Measurements from ENCODE around the gene PRRT4.

PRRT4 gene

GRCh38 chr7:128374041-128374440, 12.6 kb upstream of the PRRT4 start:
- TF ChIP-seq GATA1 (IDR thresholded peaks at IDR 0.05; ENCODE audit: low read depth, low read length) (no peak), POLR2A (IDR thresholded peaks at IDR 0.05; ENCODE audit: low read length) (no peak)
- no peak for DNase-seq

DNA sequence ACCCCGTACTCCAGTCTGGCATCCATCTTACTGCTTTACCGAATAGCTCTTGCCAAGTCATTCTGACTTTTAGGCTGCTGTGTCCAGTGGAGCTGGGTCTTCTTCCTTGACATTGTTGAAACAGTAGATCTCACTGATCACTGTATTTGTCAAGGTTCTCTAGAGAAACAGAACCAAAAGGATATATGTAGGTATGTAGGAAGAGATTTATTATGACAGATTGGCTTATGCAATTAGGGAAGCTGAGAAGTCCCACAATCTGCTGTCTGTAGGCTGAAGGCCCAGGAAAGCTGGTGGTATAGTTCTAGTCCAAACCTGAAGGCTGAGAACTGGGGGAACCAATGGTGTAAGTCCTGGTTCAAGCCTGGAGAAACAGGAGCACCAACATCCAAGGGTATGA, 12.1 kb upstream of the PRRT4 start:
- no peak for TF ChIP-seq GATA1 (IDR thresholded peaks at IDR 0.05; ENCODE audit: low read depth, low read length)
- TF ChIP-seq POLR2A (IDR thresholded peaks at IDR 0.05; ENCODE audit: low read length), result no peak
- no peak for DNase-seq

GRCh38 chr7:128370491-128370890, 9.0 kb upstream of the PRRT4 start:
- no peak for DNase-seq
- TF ChIP-seq GATA1 (IDR thresholded peaks at IDR 0.05; ENCODE audit: low read depth, low read length) (no peak), POLR2A (IDR thresholded peaks at IDR 0.05; ENCODE audit: low read length) (no peak)

DNA sequence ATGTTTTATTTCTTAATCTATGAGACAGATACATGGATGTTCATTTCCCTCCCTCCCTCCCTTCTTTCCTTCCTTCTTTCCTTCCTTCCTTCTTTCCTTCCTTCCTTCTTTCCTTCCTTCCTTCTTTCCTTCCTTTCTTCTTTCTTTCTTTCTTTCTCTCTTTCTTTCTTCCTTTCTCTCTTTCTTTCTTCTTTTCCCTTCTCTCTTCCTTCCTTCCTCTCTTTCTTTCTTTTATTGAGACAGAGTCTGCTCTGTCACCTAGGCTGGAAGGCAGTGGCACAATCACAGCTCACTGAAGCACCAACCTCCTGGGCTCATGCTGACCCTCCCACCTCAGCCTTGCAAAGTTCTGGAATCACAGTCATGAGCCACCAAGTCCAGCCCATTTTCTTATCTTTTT, 5.5 kb upstream of the PRRT4 start:
- TF ChIP-seq GATA1 (IDR thresholded peaks at IDR 0.05; ENCODE audit: low read depth, low read length) (no peak), POLR2A (IDR thresholded peaks at IDR 0.05; ENCODE audit: low read length) (no peak)
- DNase-seq, result no peak

GRCh38 chr7:128366300-128366699, 4.8 kb upstream of the PRRT4 start:
- DNase-seq, result no peak
- no peak for TF ChIP-seq POLR2A (IDR thresholded peaks at IDR 0.05; ENCODE audit: low read length)
- TF ChIP-seq GATA1 (IDR thresholded peaks at IDR 0.05; ENCODE audit: low read depth, low read length), result no peak

- DNase-seq, result no peak
- no peak for TF ChIP-seq GATA1 (IDR thresholded peaks at IDR 0.05; ENCODE audit: low read depth, low read length)
These were observed 3.9 kb upstream of the PRRT4 start for GRCh38 chr7:128365432-128365831.

DNA sequence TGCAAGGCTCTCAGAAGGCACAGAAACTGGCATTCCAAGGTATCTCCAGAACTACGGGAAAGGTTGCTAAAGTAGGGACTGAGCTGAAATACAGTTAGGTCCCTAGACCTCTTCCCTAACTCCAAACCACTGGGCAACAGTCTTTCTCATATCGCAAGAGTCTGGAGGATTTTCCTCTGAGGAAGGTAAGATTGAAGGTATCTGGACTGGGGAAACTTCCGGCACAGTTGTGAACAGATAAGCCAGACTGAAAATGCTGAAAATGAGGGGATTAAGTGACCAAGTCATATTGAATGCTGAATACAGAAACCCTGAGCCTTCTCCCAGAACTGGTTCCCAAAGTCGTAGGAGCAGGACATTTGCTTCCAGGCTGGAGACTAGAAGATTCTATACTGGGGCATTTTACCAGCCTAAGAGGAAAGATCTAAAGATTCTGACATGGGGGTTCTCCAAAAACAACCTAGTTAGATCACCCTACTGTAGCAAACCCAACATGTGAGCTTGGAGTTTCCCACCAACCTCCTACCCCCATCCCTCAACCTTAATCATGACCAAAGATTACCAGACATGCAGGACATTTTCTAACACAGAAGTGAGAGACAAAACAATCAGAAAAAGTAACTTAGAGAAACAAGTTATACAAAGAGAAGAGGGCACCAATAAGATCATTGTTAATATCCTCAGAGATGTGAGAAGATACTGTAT, 2.8 kb upstream of the PRRT4 start:
- DNase-seq, result no peak
- TF ChIP-seq GATA1 (IDR thresholded peaks at IDR 0.05; ENCODE audit: low read depth, low read length) (no peak), POLR2A (IDR thresholded peaks at IDR 0.05; ENCODE audit: low read length) (no peak)

GRCh38 chr7:128363261-128363721, 1.8 kb upstream of the PRRT4 start:
- no peak for TF ChIP-seq GATA1 (IDR thresholded peaks at IDR 0.05; ENCODE audit: low read depth, low read length)
- no peak for TF ChIP-seq POLR2A (IDR thresholded peaks at IDR 0.05; ENCODE audit: low read length)
- DNase-seq, result no peak

DNA sequence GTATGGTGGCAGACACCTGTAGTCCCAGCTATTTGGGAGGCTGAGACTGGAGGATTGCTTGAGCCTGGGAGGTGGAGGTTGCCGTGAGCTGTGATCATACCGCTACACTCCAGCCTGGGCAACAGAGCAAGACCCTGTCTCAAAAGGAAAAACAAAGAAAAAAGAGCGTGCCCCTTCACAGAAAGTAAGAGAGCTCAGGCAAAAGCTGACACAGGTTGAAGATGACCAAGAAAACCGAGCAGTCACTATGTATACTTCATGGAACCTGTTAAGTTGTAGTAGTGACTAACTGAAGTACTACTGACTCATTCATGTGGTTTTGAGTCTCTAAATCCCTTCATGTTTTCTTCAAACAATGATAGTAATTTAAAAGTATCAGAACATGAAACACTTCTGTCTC, 1.2 kb upstream of the PRRT4 start:
- DNase-seq, result no peak
- TF ChIP-seq POLR2A (IDR thresholded peaks at IDR 0.05; ENCODE audit: low read length), result no peak
- no peak for TF ChIP-seq GATA1 (IDR thresholded peaks at IDR 0.05; ENCODE audit: low read depth, low read length)

DNA sequence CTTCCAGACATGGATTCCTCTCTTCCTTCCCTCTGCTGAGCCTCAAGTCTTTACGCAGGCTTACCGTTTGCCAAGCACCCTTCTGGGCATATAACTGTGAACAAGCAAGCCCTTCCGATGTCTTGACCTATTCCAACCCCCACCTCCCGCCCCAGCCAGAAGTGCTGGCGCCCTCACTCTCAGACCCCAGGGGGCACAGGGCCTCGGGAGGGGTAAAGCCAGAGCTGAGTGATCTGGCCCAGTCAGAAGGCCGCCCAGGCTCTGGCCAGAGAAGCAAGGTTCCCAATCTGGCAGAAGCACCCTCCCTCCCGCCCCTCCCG, 1.2 kb downstream of the PRRT4 start:
- no peak for DNase-seq
- TF ChIP-seq POLR2A (IDR thresholded peaks at IDR 0.05; ENCODE audit: low read length), result no peak
- no peak for TF ChIP-seq GATA1 (IDR thresholded peaks at IDR 0.05; ENCODE audit: low read depth, low read length)

DNA sequence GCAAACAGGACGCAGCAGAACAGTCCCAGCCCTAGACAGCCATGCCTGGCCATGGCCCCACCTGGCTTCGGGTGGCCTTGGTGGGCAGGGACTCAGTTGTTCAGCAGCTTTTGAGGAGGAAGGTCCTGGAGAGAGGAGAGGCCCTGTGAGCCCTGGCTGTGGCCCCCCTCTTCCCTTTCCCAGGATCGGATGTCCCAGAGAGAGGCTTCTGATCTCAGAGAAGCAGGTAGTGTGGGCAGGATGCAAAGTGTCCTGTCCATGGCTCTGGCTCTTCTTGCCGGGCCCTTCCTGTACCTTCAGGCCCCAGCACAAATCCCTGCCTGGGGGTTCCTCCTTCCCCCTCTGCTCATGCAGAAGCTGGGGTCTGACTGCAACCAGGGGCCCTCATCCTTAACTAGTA, 1.6 kb downstream of the PRRT4 start:
- TF ChIP-seq GATA1 (IDR thresholded peaks at IDR 0.05; ENCODE audit: low read depth, low read length) (no peak), POLR2A (IDR thresholded peaks at IDR 0.05; ENCODE audit: low read length) (no peak)
- DNase-seq, result no peak

GRCh38 chr7:128359336-128359735, 2.2 kb downstream of the PRRT4 start:
- DNase-seq, result no peak
- TF ChIP-seq POLR2A (IDR thresholded peaks at IDR 0.05; ENCODE audit: low read length) (no peak), GATA1 (IDR thresholded peaks at IDR 0.05; ENCODE audit: low read depth, low read length) (no peak)

- DNase-seq, result no peak
- TF ChIP-seq GATA1 (IDR thresholded peaks at IDR 0.05; ENCODE audit: low read depth, low read length) (no peak), POLR2A (IDR thresholded peaks at IDR 0.05; ENCODE audit: low read length) (no peak)
These were observed 3.3 kb downstream of the PRRT4 start for GRCh38 chr7:128358233-128358632.

- no peak for TF ChIP-seq POLR2A (IDR thresholded peaks at IDR 0.05; ENCODE audit: low read length)
- no peak for TF ChIP-seq GATA1 (IDR thresholded peaks at IDR 0.05; ENCODE audit: low read depth, low read length)
- no peak for DNase-seq
These were observed 4.3 kb downstream of the PRRT4 start for GRCh38 chr7:128357217-128357613.

DNA sequence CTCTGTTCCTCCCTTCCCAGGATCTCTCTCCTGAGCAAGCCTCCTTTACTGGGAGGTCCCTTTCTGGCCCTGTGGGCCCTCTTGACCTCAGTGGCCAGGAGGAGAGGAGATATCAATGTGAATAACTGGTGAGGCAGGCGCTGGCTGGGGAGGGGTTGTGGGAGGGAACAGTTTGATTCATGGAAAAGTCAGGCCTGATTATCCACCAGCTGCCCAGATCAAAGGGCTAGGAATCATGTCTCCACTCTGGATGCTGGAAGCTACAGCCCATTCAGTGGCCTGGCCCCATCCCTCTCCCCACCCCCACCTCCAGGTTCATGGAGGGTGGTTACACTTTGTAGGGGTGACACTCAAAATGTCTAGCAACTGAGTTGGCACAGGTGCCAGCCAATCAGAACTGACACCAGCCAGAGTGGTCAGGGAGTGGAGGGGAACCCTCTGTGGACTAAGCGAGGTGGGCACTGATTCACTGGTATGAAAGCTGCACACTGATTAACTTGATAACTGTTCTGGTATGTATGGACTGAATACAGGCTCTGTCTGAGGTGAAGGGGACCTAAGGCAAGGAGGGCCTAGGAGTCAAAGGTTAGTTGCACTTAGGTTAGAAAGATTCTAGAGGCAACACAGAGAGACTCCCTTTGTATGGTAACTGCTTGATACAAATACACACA, 4.8 kb downstream of the PRRT4 start:
- TF ChIP-seq GATA1 (IDR thresholded peaks at IDR 0.05; ENCODE audit: low read depth, low read length) (no peak), POLR2A (IDR thresholded peaks at IDR 0.05; ENCODE audit: low read length) (no peak)
- no peak for DNase-seq
